HG02588 (cell line): ENCODE results near the gene CATSPER2.
"Not testable (repeated sequence)": the region's sequence is repeated elsewhere in the genome, so short reads cannot be mapped to it uniquely, and the experiment has no call there.

Source experiments
- ATAC-seq: cut with Tn5 transposase; IDR thresholded peaks from one replicate; pipeline ENCODE4 v1.9.1; 2021; ENCODE audit warnings: mild to moderate bottlenecking, moderate library complexity; ENCODE audit not compliant: unreplicated experiment

The CATSPER2 gene

DNA sequence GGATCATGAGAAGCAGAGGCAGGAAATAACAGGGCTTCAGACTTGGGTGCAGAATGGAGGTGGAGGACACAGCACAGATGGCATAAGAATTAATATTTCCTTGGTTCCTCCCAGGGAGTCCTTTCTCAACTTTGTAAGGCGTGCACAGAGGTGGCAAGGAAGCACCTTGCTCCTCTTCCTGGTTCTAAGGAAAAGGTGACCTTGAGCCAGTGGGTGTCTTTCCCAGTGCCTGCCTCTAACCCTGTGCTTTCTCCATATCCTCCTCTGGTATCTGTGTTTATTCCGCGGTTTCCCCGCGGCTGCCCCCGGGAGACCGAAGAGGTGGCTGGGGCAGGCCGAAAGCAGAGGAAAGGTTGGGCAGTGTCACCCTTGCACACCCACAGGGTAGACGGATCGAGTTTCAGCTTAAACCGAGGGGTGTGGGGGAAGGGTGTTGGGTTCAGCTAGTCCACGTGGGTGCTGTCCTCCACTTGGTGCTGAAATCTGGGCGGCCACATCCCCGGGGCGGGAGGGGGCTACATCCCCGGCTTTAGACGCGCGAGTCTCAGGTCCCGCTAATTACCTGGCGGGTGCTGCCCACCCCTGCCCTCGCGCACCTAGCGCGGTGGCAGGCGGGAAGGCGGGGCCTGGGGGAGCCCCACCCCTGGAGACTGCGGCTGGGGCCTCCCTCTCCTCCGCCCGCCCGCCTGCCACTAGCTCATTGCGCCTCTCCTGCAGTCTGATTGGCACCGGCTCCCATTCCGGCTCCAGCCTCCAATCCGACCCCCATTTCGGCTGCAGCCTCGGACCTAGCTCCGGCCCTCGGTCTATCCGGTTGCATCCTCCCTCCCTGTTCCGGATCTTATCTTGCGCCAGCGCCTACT lies 55.1 kb downstream of the CATSPER2 start, which contains the start of gene CKMT1B:
TSS of gene CKMT1B (plus strand) at position 700 of the 863 bp plus-strand sequence. CDS start 192 bp downstream, outside the sequence.
- ATAC-seq, result not testable (repeated sequence)

DNA sequence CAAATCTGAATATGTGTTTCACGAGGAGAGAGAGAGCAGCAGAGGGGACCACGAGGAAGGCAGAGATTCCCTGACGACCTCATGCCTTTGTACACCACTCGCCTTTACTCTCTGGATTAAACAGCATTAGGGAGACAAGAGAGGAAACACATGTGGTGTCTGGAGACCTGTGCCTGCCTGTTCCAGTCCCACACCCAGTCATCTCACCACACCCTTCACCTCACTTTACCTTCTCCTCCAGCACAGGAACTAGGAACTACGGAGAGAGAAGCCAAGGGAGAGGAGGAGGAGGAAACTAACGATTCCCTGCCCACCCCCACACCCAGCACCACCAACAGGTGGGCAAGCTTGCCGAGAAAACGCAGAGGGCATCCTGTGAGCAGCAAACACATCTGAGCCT lies 55.8 kb downstream of the CATSPER2 start:
- ATAC-seq, result not testable (repeated sequence)

DNA sequence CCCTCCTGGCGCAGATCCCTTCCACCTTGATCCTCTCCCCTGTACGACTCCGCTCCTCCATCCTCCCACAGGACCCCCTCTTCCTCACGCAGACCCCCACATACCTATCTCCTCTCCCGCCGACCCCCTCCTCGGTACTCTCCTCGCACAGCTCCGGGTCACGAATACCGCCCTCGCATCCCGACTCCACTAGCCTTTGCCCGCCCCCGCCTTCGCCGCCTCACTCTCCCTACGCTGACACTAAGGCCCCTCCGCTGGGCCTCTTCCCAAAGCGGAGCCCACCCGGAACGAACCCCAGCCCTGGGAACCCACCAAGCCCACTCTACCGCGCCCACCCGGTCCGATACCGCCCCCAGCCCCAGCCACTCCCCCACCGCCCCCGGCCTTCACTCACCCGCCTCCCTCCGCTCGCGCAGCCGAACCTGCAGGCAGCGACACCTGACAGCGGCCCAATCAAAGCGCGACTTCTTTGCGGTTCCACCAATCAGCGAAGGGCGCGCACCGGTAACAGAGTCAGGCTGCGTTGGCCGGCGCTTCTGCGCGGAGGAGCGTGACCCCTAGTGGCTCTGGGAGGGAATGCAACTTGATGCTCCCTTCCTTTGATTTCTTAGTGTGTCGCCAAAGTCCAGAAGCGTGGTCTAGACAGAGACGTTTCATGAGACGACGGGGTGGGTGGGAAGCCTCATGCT lies 58.7 kb downstream of the CATSPER2 start, which contains the start of gene PPIP5K1:
TSS of gene PPIP5K1 (minus strand) at position 431 of the 689 bp plus-strand sequence. CDS start 5,704 bp downstream, outside the sequence.
- ATAC-seq, result peak; percentile 96
